NK-92 (cell line): ENCODE data around the gene DENND2A.
"Not testable (repeated sequence)": the region's sequence is repeated elsewhere in the genome, so short reads cannot be mapped to it uniquely, and the experiment has no call there.

Experiments
- DNase-seq: peaks from one replicate; lab custom pipeline; 2025; ENCODE audit not compliant: unreplicated experiment; lab: John Stamatoyannopoulos, UW

DENND2A gene

DNA sequence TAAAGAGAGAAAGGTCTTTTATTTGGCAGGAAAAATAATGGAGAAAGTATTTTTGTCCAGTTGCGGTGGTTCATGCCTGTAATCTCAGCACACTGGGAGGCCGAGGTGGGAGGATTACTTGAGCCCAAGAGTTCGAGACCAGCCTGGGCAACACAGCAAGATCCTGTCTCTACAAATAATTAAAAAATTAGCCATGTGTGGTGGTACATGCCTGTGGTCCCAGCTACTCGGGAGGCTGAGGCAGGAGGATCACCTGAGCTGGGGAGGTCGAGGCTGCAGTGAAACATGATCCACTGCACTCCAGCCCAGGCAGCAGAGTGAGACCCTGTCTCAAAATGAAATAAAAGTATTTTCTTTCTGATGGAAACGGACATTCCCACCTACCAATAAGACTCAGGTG, 83.5 kb downstream of the DENND2A start:
- DNase-seq = no peak

DNA sequence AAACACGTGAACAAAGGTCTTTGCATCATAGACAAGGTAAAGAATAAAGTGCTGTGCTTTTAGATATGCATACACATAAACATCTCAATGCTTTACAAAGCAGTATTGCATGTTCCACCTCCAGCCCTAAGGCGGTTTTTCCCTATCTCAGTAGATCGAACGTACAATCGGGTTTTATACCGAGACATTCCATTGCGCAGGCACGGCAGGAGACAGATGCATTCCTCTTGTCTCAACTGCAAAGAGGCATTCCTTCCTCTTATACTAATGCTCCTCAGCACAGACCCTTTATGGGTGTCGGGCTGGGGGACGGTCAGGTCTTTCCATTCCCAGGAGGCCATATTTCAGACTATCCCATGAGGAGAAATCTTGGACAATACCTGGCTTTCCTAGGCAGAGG, 87.4 kb downstream of the DENND2A start:
- DNase-seq = not testable (repeated sequence)

DNA sequence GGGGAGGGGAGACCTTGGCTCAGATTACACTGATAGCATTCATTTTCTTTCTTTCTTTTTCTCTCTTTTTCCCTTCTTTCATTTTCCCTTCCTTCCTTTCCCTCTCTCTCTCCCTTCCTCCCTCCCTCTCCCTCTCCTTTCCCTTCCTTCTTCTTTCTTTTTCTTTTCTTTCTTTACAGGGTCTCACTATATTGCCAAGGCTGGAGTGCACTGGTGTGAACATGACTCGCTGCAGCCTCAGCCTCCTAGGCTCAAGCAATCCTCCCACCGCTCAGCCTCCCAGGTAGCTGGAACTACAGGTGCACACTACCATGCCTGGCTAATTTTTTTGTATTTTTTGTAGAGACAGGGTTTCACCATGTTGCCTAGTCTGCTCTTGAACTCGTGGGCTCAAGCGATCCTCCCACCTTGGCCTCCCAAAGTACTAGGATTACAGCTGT, 88.4 kb downstream of the DENND2A start:
- DNase-seq = no peak

DNA sequence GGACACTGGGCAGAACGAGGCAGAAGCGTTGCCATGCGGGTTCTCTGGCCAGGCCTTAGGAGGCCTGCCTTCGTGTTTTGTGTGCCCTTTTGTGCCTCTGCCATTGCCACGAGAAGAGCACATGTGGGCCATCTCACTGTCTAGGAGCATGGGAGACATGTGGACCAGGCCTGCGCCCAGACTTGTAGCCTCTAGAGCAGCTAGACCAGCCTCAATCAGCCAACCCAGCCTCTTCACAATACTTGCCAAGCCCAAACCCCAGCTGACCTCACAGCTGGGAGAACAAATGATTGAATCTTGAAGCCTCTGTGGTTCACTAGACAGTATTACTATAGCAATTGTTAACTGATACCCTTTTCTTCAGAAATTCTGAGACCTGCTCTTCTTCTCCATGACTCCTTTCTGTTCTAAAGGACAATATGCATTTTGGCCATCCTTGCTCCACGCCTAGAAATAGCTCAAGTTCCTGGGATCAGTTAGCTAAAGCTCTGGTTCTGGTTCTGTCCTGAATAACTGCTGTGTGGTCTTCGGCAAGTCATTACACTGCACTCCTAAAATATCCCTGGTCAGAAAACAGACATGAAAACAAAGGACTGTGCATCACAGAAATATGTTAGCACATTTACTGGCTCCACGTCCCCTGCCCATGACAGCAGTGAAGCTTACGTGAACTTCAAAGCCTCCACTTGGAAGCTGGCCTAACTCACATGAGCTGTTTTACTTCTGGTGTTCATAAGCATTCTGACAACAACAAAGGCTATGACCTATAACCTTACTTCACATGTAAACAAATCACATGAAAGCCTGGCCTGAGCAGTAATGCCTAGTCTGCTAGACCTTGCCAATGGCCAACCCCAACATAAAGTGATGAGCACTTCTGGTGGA, 89.0 kb downstream of the DENND2A start:
- no peak for DNase-seq

DNA sequence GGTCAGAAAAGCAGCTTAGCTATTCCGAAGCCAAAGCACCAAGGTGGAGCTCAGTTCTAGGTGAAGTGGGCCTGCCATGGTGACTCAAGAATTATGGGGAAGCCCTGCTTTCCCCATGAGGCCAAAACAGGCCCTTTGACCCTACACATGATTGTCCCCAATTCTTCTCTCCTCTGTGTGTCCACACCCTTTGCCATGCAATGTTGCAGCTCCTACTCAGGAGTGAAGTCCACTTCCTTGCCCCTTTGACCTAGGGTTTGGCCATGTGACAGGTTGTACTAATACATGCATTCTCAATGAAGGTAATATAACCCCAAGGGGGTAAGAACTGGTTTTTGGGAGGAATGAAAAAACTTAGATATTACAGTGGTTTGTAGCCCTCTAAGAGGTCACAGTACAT, 93.7 kb downstream of the DENND2A start:
- no peak for DNase-seq

DNA sequence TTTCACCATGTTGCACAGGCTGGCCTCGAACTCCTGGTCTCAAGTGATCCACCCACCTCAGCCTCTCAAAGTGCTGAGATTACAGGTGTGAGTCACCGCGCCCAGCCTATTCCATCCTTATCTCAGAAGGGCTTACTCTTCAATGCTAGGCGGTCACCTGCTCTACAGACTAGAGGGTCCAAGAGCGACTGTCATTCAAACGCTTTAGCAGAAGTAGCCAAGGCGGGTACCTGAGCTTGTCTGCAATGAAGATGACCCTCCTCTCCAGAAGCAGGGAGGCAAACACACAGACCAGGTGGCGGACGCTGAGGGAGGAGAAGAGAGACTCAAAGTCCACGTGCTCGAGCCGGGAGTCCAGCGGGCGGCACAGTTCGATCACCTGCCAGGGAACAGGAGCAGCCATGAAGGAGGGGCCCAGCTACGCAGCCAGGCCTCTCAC, 96.2 kb downstream of the DENND2A start:
- DNase-seq = no peak

DNA sequence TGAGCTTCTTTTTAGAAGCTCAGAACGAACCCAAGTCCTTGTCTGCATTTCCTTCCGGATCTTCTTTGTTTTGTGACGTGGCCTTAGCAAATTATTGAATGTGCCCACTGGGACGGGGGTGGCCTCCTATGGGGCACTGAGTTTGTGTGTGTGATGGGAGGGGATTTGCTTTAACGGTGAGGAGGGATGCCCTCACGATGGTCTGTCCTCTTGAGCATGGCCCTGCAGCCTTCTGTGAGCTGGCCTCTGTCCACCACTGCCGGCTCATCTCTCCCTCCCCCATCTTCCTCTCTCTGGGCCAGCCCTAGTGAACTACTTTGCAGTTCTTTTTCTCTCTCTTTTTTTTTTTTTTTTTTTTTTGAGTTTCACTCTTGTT, 98.4 kb downstream of the DENND2A start:
- no peak for DNase-seq

DNA sequence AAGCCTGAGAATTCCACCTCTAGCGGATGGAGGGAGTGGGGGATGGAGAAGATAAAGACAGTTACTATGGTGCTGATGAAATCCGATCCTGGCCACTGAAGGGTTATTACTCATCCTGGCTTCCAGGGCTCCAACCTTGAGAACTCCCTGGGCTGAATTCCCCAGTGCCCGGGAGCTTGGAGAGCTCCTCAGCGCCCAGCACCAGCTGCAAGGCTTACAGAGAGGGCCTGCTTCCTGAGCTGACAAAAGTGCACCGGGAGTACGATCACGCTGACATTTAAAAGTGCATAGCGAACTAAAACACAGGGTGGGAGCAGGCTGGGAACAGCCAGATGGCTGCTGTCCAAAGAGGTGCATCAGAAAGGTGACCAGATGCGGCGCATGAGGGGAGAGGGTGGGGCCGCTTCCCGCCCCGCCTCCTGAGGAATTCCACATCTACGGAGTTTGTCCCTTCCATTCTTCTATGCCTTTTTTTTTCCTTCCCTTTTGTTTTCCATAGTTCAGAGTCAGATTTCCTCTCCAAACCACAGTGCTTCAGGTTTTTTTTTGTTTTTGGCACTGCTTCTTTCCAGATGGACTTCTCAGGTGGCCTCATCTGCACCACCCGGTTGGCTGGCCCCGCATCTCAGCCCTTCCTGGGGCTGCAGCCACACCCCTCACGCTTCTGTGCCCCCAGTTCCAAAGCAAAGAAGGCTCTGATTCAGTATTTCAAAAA, 98.9 kb downstream of the DENND2A start:
- DNase-seq = no peak

DNA sequence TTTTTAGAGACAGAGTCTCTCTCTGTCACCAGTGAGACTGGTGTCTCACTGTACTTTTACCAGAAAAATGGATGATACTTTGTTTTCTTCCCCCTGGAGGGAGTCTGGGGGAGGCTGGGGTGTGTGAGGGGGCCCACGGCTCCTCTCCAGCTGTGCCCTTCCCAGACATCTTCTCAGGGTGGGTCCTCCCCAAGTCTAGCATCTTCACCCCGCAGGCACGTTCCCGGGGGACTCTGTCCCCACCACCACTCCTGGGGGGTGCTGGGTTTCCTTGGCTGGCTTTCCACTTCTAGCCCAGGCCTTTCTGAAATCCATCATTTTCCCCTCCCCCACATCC, 99.5 kb downstream of the DENND2A start:
- DNase-seq = no peak

DNA sequence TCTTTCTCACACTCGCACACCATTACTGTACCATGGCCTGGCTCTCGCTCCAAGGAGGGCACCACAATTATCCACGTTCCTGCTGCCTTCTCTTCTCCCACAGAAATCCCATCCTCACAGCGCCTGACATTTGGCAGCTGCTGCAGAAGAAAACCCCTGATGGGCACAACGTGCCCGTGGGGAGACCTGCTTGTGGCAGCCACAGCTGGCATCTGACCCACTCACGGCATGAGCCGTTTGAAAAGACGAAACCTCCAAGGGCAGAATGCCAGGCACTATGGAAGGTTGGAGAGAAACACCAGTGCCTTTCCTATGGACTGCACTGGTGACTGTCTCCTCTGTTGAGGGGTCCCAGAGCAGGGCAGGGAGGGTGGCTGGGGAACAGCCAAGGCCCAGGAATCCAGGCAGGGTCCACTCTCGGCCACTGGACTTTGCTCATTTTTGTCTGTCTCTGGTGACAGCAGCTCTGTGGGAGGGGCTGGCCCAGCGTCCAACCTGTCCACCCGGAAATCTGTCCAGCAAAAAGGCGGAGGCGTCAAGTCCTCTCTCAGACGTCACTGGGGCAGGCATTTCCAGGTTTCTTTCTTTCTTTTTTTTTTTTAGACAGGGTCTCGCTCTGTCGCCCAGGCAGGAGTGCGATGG, 100.4 kb downstream of the DENND2A start:
- no peak for DNase-seq

DNA sequence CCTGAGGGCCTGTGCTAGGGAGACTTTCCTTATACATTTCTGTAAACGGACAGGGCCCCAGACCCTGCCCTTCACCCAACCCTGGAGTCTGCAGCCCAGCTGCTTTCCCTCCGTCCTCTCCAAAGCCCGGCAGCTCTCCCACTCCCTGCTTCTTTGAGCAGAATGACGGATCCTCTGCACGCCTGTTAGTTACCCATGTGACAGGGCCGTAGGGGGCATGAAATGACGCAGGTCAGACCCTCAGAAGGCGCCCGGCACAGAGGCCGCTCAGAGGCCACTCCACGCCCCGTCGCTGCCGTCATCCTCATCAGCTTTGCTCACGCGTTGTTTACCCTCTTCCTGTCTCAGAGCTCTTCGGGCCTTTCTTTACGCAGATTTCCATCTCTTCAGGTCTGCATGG, 101.2 kb downstream of the DENND2A start:
- no peak for DNase-seq

DNA sequence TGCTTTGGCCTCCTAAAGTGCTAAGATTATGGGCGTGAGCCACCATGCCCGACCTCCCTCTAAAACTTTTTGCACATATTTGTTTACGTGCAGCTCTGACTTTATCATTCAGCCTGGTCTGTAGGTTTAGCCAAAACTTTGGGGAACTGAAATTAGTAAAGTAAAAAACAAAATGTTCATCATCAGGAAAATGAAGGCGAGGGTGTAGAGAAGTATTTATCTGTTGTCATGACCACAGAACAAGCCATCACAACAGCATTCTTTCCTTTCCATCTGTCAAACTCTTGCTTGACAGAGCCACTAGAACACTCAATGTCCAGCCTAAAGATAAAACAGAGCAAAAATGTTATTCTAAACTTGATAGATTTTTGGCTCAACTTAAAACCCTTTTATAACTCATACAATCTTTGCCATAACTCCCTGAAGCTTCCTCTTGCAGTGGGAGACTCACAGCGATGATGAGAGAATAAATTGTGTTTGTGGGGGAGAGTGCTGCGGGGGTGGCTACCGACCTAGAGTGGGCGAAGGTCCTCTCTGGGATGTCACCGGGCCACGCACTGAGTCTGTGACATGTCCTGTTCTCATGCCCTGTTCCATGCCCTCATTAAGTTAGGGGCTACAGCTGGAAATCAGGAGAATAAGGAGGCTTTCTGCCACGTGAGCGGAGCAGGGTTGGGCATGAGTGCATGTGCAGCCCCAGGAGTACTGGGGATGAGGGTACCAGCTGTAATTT, 102.7 kb downstream of the DENND2A start:
- DNase-seq = no peak

DNA sequence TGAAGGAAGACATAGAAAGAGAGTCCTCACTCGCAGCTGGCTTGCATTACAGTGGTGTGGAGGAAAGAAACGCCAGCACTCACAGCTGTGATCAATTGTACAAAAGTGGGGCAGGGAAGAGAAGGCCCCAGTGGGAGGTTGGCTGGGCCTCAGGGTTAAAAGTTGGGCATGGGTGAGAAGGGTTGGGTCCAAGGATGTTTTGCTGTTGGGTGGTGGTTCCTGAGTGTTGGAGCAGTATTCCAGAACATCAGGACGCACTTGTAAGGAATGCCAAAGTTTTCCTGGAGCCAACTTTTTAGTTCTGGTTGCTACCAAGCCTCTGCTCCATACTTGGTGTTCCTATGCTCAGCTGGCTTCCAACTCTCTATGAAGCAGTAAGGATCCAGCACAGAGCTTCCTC, 105.9 kb downstream of the DENND2A start:
- no peak for DNase-seq

DNA sequence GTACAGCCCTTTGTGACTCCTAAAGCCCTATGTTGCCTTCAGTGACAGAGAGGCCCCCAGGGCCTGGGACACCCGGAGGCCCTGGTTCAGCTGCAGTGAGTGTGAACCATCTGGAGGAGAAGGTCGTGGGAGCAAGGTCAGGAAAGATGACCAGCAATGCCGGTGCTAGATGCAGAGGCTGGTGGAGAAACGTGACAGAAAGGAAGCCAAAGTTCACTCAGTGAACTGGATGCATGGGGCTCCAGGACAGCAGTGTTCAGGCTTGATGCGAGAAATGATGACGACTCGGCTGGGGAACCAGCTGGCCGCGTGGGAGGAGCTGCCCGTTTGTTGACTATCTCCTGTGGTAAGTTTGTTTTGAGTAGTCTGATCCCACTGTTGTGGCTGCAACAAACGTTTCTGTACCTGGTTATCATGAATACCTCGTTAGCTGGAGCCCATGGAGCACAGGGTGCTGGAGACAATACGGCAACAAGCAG, 107.2 kb downstream of the DENND2A start:
- DNase-seq = no peak

DNA sequence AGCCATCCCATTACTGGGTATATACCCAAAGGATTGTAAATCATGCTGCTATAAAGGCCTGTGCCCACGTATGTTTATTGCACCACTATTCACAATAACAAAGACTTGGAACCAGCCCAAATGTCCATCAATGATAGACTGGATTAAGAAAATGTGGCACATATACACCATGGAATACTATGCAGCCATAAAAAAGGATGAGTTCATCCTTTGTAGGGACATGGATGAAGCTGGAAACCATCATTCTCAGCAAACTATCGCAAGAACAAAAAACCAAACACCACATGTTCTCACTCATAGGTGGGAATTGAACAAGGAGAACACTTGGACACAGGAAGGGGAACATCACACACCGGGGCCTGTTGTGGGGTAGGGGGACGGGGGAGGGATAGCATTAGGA, 111.2 kb downstream of the DENND2A start:
- DNase-seq = not testable (repeated sequence)

DNA sequence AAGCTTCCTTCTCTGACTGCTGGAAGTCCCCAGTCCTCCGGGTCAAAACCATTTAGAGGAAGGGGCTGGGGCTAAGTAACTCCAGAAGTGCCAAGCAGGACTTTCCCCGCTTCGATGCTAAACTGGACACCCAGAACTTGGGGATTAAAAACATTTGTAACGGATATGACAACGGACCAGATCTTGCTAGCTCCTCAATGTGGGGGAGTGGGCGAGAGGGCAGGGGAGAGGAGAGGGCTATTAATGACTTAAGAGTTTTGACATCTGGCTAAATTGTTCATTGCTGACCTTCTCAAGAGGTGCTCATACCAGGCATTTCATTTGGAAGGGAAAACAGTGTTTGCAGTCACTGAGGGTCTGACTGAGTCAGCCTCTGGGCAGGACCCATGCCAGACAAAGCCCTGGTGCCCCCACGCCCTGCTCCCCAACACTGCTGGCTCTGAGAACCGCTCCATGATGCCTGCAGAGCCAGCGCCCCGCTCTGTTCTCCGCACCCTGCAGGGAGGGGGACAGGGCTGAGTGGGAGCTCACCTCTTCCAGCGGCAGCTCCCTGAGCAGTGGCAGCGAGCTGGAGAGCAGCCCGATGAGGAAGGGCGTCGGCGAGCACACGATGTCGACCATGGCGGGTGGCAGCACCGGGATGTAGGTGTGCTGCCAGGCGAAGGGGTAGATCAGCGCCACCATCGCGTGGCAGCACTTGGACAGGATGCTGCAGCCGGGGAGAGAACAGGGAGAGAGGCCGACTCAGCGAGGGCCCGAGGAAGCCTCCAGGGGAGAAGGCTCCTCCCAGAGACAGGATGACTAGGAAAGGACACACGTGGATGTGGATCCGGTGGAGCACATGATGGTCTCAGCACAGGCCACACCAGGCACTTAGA, 113.6 kb downstream of the DENND2A start:
- DNase-seq = no peak

DNA sequence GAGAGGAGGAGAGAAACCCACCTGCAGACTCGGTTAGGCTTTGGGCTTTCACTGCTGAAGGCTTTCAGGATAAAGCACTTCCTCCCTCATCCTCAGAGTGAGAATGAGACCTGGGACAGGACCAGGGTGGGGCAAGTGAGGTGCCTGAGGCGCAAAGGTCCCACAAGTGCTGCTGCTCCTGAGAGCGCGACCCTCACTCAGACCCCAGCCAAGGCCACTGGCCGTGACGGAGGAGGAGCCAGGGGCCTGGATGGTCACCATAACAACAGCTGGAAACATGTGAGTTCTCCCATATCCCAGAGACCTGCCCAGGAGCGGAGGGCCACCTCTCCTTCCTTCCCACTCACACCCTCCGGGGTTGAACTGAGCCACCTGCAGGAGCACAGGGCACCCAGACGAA, 114.4 kb downstream of the DENND2A start:
- no peak for DNase-seq

DNA sequence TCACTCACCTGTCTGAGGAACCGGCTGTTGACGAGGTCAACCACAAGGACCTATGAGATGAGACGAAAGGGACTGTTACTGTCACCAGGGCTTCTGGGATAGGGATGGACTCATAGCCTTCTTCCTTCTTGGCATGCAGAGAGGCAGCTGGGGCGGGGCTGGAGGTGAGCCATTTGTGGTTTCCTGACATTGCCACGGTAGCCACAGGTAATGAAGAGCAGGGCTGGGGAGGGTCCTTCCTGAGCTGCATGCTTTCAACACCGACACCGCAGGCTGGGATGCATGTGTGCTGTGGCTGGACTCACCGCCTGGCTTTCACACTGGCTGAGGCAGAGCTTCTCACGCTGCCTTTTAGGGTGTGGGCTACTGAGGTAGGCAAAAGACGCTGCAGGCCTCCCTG, 114.9 kb downstream of the DENND2A start:
- DNase-seq = no peak

DNA sequence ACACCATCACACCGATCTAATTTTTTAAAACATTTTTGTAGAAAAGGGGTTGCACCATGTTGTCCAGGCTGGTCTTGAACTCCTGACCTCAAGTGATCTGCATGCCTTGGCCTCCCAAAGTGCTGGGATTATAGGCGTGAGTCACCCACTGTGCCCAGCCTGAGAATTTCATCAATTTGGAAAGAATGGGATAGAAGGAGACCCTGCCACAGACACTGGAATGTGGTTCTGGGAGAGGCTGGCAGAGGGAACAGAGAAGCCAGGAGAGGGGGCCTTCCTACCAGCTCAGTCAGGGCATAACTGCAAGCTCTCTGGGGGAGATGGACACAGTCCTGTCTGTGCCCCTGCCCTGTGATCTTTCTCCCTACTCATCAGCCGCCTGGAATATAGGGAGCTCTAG, 119.2 kb downstream of the DENND2A start:
- DNase-seq = no peak

DNA sequence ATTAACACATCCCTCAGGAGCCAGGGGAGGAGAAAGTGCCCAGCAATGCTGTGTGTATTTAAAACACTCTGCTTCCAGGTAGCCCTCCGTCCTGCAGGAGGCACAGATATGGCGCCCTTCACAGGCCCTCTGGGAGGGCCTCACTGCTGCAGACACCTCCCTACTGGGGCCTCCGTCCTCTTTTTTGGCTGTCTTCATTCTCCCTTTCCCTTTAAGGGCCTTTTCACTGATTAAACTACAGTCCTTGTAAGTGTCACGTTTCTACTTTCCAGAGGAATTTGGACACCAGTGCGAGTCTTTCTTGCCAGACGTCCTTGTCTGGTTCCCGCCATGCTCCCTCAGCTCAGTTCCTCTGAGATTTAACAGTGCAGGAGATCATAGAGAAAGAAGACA, 121.6 kb downstream of the DENND2A start:
- DNase-seq = no peak
